ENCODE measurements around the gene KCTD10.

DNA sequence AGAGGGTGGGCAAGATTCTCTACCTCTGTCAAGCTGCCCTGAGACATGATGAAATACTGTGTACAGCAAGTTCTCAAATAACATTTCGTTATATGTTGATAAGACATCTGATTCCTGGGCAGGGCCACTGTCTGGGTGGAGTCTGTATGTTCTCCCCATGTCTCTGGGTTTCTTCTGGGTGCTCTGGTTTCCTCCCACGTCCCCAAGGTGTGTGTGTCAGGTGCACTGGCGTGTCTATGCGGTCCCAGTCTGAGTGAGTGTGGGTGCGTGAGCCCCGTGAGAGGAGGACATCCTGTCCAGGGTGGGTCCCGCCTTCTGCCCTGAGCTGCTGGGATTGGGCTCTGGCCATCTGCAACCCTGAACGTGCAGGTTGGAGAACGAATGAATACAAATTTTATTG is 29.6 kb downstream of the KCTD10 start:
- TF ChIP-seq CTCF (optimal IDR thresholded peaks at IDR 0.05 in 1 of 3, IDR thresholded peaks at IDR 0.05 in 1 of 3, conservative IDR thresholded peaks at IDR 0.05 in 1 of 3; ENCODE audit: extremely low read depth in 1 of 3, insufficient read depth in 2 of 3, low read length in 3 of 3) (no peak), EZH2 (IDR thresholded peaks at IDR 0.05; ENCODE audit: low read length) (no peak)
